GM18517 (cell line): ENCODE data around the gene KCNT1.

Source experiments
- ATAC-seq: cut with Tn5 transposase; IDR thresholded peaks from one replicate; pipeline ENCODE4 v1.9.1; 2021; ENCODE audit warnings: mild to moderate bottlenecking, moderate library complexity; ENCODE audit not compliant: unreplicated experiment

KCNT1 gene

DNA sequence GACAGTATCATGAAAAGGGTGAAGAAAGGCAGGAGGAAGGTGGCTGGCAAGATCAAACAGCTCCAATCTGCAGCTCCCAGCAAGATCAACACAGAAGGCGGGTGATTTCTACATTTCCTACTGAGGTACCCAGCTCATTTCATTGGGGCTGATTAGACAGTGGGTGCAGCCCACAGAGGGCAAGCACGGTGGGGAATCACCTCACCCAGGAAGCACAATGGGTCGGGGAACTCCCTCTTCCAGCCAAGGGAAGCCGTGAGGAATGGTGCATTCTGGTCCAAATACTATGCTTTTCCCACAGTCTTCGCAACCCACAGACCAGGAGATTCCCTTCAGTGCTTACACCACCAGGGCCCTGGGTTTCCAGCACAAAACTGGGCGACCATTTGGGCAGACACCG is 138.6 kb downstream of the KCNT1 start:
- ATAC-seq: no peak
